Islet precursor cell (in vitro differentiated cells): ENCODE data around the gene IFNG.

Experiments used
- DNase-seq: peaks from one replicate; pipeline ENCODE4 v3.0.0-alpha.2; 2018

IFNG gene

DNA sequence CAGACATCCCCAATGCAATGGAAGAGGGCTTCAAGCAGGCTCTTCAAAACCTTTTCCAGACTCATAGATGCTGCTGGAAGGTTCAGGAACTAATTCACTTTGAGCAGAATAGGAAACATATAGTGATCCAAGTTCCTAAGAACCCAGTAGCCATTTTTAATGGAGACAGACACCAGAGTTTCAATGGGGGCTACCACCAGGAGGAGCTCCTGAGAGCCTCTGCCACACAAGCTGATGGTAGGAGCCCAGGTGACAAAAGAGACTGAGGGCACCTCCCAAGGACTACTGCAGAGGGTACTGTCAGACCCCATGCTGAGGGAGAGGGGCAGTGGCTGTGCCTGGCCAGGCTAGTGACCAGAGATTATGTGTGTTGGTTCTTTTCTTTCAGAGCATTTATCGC, 45.9 kb downstream of the IFNG start:
- no peak for DNase-seq

DNA sequence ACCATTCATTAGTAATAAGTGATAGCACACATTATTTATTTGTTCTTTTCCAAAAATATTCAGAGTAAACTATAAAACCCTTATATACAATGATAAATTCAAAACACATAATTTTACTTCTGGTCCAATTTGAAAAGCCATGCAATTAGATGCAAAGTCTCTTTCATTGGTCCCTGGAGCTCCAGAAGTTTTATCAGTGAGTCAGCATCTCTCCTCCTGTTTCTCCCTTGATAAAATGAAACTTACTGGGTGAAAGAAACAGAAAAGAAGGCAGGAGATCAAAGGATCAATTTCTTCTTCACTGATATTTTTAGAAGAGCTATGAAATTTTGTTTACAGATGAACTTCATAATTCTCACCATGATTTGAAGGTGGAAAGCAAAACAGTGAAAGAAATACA, 47.5 kb downstream of the IFNG start:
- DNase-seq: no peak

GRCh38 chr12:68109444-68110217, 49.9 kb downstream of the IFNG start:
- no peak for DNase-seq

GRCh38 chr12:68109001-68109400, 50.5 kb downstream of the IFNG start:
- no peak for DNase-seq

DNA sequence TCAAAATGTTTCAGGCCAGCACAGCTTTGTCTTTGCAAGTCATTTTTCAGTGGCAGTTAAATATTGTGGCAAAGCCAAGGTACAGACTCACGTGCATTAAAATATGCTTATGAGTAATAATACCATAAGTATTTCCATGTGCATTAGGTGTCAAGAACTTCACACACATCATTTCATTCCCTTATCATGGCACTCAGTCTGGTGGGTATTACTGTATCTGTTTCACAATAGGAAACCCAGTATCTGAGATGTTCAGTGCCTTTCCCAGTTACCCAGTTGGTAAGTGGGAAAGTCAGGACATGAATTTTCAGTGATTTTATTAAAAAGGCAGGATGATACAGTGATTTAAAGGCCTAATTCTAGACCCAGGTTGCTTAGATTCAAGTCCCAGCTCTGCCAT, 52.9 kb downstream of the IFNG start:
- no peak for DNase-seq

- no peak for DNase-seq
These were observed 53.4 kb downstream of the IFNG start for GRCh38 chr12:68106160-68106559.
